HG02610 (cell line): Measurements from ENCODE around the gene SHCBP1.
A peak's percentile ranks its signal among the peaks of the same experiment; 100 is the strongest.
"Not testable (repeated sequence)": the region's sequence is repeated elsewhere in the genome, so short reads cannot be mapped to it uniquely, and the experiment has no call there.

Experiments used
- ATAC-seq: cut with Tn5 transposase; IDR thresholded peaks from one replicate; pipeline ENCODE4 v1.9.1; 2021; ENCODE audit warnings: mild to moderate bottlenecking, moderate library complexity; ENCODE audit not compliant: unreplicated experiment

The SHCBP1 gene

DNA sequence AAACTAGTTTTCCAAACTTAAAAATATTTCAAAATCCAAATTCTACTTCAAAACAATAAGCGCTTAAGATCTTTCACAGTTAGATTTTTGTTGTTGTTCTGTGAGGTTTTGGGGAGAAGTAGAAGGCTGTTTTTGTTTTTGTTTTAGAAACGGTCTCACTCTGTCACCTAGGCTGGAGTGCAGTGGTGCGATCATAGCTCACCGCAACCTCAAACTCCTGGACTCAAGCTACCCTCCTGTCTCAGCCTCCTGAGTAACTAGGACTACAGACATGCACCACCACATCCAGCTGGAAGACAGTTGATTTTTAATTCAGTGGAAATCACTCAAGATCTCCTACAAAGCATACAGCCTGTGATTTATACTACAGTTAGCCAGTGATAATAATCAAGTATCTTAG is 2.7 kb downstream of the SHCBP1 start:
- no peak for ATAC-seq

DNA sequence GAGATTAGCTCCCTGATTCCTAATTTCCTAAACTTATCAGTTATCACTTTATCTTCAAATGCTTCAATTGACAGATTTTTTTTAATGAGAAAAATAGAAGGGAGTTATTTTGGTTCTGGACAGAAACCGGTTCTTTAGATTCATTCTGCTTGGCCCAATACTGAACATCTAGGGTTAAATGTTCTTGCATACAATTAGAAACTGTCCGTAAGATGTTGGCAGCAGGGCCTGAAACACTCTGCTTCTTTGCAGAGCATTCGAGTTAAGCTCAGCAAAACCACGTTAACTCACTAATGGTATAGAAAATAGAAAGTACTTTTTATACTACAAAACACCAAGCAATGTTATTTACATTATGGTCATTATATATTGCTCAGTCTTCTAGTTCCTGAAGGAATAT is 7.2 kb downstream of the SHCBP1 start:
- no peak for ATAC-seq

DNA sequence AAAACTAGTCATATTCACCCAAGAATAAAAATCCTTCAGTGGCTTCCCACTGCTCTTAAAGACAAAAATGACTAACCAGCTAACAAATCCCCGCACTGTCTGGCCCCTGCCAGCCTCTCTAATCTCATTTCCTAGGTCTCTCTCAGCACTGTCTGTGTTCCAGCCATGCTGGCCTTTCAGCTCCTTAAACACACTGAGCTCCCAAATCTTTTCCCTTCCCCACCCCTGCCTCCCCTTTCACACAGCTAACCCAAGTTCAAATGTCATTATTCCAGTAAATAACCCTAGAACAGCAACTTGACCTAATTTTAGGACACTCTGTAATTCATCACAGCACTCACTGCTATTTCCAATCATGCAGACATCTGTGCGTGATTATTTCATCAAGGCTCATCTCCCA is 7.8 kb downstream of the SHCBP1 start:
- no peak for ATAC-seq

DNA sequence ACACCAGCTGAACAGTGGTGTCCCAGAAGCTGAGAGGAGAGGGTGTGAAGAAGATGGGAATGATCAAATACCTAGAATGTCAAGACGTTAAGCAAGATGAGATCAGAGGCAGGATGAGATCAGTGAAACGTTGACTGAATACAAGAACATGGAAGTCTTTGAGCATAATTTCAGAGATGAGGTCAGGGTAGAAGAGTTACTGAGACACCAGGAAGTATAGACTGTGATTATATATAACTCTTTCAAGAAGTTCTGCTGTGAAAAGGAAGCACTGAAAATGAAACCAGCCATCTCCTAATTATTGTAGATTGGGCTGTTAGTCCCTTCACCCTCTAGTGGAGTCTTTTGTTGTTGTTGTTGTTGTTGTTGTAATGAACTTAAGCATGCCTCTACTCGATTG is 9.1 kb downstream of the SHCBP1 start:
- ATAC-seq: peak; percentile 72

DNA sequence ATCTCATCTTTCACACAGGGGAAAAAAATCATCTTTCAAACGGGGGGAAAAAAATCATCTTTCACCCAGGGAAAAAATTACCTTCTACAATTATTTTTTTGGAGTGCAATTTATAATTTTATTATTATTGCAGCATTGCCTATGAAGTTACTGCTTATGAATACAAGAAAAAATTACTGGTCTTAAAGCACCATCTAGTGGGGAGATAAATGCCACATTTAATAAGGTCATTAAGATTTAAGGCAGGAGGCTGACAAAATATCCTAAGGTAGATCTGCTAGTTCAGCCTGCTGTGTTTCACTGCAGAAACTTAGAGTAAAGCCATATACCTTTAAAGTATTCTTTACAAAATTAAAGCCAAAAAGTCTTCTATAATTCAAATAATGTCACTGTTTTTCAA is 13.7 kb downstream of the SHCBP1 start:
- ATAC-seq: no peak

DNA sequence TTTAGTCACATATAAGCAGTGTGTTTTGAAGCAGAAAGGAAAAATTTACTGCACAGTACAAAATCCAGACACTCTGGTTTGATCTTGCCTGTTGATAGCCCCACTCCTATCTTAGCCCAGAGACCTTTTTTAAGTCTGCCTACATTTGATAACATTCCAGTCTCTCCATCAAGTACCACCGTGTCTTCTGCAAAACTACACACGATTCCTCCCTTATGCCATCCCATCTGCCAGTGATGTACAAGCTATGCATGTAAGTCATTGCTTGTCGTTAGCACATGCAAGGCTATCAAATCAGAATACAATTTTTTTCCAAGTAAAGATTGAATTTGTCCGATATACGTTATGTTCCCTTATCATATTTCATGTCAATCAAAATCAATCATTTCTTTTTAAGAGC is 14.9 kb downstream of the SHCBP1 start:
- ATAC-seq: no peak

DNA sequence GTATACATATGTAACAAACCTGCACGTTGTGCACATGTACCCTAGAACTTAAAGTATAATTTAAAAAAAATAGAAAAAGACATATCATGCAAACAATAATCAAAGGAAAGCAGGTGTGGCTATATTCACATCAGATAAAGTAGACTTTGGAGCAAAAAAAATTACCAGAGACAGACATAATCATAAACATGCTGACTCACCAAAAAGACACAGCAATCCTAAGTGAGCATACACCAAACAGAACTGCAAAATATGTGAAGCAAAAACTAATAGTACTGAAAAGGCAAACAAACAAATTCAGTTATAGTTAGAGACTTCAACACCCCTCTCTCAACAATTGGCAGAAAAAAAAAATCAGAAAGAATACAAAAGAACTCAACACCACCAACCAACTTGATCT is 29.9 kb downstream of the SHCBP1 start:
- no peak for ATAC-seq

DNA sequence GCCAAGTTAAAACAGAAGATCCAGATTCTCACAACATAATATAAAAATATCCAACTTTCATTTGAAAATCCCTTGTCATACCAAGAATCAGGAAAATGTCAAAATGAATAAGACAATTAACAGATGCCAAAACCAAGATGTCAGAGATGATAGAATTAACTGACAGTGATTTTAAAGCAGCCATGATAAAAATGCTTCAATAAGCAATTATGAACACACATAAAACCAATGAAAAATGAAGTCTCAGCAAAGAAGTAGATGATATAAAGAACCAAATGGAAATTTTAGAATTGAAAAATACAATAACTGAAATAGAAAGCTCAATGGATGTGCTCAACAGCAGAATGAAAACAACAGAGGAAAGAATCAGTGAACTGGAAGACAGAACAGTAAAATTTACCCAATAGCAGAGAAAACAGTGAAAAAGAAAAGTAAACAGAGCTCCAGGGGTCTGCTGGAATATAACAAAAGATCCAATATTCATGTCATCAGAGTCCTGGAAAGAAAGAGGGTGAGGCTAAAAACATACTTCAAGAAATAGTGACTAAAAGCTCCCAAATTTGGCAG is 35.1 kb downstream of the SHCBP1 start:
- ATAC-seq: no peak

DNA sequence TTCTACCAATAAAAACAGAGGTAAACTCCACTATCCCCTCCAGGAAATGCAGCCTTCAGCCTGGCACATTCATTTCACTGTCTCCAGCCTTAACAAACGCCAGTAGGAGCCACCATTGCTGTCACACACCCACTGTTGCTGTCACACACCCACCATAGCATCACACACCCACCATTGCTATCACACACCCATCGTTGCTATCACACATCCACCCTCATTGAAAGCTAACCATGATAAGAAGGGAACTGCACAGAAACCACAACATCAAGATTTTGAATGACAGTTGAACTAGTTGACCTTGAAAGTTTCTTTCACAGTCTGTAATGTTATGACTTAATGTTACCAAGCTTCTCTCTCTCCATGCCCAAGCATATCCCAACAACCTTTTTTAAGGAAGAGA is 38.1 kb downstream of the SHCBP1 start:
- no peak for ATAC-seq

DNA sequence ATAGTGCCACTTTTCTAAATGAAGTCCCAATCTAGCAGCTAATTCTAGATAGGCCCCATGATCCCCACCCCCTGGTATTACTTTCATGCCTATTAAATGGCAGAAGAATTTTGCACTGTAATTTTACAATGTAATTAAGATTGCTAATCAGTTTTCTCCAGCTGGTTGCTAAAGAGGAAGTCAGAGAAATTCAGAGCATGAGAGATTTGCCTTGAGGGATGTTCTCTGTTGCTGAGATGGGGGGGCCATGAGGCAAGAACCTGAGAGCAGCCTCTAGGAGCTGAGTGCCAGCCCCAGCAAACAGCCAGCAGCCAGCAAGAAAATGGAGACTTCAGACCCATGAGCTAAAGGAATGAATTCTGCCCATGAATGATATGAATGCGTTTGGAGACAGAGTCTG is 38.9 kb downstream of the SHCBP1 start:
- ATAC-seq: no peak

DNA sequence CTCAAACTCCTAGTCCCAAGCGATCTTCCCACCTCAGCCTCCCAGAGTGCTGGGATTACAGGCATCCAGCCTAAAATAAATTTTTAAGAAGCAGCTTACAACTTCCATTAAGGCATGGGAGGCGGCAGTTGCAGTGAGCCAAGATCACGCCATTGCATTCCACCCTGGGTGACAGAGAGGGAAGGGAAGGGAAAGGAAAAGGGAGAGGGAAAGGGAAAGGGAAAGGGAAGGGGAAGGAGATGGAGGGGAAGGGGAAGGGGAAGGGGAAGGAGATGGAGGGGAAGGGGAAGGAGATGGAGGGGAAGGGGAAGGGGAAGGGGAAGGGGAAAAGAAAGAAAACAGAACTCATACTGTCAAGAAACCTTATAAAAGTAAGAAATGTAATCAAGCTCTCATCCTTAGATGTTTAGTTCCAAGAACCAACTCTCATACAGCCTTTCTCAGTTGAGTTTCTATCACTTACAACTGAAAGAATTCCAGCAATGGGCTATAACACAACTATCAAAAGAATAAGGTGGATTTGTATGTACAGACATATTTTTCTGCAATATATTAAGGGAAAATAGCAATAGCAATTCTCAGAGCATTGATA is 43.1 kb downstream of the SHCBP1 start:
- ATAC-seq: no peak

DNA sequence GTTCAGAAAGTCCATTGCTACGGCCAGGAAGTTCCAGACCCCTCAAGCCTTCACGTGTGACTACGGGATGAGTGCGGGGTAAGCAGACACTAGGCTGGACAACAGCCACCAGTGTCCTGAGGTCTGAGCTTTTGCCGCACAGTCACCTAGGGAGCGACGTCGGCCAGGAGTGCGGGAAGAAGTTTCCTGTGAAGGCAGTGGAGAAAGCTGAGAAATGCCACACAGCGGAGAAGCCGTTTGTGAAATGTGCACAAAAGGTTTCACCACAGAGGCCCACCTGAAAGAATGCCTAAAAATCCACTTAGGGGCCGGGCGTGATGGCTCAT is 47.4 kb downstream of the SHCBP1 start:
- no peak for ATAC-seq

DNA sequence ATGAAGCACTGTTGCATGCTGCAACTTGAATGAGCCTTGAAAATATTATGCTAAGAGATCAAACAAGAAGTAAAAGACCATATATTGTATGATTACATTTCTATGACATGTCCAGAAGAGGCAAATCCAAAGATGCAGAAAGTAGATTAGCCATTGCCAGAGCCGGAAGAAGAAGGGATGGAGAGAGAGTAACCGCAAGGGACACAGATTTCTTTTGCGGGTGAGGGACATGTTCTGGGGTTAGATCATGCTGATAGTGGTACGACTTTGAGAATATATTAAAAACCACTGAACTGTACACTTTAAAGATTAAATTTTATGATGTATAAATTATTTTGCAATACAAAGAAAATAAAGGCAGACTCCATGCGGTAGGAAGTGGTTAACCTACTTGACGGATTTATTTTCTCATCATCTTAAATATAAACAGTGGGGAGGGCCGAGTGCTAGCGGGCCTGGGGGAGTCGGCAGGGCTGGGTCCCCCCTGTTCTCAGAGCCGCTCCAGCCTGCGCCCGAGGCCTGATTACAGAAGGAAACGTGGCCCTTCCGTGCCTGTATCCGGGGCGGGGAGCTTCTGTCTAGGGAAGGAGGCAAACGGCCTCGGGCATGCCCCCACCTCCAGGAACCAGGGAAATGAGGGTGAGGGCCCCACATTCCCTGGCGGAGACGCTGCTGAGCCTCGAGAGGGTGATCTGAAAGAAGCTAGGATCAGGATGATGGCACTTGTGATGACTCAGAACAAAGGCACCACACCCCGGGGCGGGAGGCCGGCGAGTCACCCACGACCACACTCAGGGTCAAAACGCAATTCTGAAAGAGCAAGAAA is 48.0 kb downstream of the SHCBP1 start:
- ATAC-seq: no peak

DNA sequence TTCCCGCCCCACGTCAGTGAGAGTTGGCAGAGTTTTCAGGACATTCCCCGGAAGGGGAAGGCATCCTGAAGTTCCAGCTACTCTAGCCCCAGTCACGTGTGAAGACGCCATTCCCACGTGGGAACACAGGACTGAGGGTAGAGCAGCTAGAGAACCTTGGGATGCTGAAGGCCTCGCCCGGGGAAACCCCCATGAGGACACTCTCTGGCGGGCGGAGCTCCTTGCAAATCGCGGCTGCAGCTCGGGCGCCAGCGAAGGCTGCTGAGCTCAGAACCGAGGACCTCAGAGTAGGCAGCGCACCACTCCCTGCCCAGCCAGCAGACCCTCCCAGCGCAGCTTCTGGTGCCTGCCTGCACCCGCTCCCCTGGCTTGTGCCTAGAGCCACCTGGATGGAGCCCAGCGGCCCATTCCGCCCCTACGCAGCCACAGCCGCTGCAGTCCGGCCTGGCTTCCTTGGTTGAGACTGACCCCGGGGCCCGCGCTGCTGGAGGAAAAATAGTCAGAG is 51.9 kb downstream of the SHCBP1 start:
- ATAC-seq: no peak

DNA sequence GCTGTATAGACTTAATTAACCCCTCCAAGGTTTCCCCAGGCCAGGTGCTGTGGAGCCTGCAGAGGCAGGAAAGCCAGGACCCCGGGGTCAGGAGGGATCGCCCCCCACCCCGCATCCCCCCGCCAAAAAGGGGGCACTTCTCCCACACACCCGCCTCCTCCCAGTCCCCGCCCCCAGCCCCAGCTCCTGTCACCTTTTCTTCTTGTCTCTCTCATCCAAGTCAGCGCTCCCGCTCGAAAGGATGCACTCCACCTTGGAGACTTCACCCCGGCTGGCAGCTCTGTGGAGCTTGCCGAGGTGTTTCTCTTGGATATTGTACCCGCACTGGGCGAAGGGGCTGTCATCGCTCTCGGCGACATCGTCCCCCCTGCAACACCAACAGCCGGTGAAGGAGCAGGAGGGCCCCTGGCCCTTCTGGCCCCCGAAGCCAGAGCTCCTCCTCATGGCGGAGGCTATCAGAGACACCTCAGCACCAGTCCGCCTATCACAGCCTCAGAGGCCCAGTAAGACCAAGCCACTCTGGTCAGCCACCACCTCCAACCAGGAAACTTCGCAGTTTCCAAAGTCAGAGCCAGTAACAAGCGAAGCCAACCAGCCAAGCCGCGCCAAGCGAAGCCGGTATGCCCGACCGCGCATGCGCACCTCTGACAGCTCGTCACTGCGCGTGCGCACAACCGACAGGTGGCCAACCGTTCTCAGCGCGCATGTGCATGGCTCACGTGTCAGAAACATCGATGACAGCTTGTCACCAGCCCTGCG is 52.5 kb downstream of the SHCBP1 start:
- ATAC-seq: no peak

DNA sequence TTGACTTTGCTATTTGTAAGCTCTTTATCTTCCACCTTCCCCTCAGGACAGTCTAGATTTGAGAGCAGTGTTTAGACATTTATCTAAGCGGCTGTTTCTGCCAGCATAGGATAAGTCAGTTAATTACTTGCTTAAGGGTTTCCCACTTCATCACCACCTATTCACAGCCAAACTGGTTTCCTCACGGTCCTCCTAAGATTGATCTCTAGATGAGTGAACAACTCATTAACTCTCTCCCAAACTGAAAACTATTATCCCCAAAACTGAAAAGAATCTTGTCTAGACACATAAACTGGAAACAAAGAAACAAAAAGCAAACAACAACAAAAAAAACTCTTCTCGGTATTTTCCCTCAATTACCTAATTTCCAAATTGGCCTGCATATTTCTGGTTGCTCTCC is 58.2 kb downstream of the SHCBP1 start:
- no peak for ATAC-seq

DNA sequence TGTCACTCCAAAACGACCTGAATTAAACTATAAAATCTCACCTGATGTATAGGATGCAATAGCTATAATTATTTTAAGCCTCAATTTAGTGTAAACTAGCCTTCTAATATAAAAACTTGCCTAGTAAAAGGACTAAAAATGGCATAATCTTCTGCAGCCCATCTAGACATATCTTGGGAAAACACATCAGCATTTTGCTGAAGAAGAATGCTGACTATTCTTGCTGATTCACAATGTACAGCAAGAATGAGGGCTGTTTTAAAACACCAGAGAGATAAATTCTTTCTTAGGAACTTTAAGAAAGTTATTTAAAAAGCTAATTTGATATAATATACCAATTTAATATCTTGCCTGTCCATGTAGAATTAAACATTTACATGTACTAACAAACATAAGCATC is 63.2 kb downstream of the SHCBP1 start:
- no peak for ATAC-seq

DNA sequence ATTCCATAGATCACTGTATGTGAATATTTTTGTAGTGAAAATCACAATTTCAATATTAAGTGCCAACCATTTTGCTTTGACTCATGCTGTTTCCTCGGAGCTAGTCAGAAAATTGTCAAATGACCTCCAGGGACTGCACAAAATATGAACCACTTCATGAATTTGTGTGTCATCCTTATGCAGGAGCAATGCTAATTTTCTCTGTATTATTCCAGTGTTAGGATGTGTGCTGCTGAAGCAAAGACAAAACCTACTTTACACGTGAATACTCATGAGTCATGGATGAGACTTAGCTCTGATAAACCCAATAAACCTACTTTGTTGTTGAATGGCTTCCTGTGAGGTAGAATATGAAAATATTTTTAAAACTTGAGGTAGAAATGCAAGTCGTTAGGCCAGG is 65.2 kb downstream of the SHCBP1 start:
- ATAC-seq: no peak

DNA sequence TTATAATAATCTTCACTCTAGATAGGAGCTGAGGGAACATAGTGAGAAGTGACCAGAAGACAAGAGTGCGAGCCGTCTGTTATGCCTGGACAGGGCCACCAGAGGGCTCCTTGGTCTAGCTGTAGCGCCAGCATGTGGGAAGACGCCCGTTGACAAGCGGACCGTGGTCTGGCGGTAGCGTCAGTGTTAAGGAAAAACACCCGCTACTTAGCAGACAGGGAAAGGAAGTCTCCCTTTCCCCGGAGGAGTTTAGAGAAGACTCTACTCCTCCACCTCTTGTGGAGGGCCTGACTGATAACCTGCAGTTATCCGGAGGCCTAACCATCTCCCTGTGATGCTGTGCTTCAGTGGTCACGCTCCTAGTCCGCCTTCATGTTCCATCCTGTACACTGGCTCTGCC is 66.7 kb downstream of the SHCBP1 start:
- ATAC-seq: not testable (repeated sequence)

DNA sequence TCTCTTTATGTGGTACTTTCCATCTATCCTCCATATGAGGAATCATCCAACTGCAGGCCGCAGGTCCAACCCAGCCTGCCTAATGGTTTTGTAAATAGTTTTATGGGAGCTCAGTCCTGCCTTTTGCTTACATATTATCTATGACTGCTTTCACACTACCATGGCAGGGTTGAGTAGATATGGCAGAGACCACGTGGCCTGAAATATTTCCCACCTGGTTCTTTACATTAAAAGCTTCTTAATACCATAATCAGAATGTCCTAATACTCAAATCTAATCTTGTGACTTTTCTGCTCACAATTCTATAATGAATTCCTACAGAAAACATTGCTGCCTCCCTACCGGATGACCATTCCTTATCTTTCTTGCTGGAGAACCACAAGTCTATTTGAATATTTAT is 71.7 kb downstream of the SHCBP1 start:
- no peak for ATAC-seq
